GM18511 (cell line): ENCODE data around the gene TIMM21.
A peak's percentile ranks its signal among the peaks of the same experiment; 100 is the strongest.

Experiments
- ATAC-seq: cut with Tn5 transposase; IDR thresholded peaks from one replicate; pipeline ENCODE4 v1.9.1; 2021; ENCODE audit warnings: mild to moderate bottlenecking, moderate library complexity; ENCODE audit not compliant: unreplicated experiment

Gene TIMM21, protein sequence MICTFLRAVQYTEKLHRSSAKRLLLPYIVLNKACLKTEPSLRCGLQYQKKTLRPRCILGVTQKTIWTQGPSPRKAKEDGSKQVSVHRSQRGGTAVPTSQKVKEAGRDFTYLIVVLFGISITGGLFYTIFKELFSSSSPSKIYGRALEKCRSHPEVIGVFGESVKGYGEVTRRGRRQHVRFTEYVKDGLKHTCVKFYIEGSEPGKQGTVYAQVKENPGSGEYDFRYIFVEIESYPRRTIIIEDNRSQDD

DNA sequence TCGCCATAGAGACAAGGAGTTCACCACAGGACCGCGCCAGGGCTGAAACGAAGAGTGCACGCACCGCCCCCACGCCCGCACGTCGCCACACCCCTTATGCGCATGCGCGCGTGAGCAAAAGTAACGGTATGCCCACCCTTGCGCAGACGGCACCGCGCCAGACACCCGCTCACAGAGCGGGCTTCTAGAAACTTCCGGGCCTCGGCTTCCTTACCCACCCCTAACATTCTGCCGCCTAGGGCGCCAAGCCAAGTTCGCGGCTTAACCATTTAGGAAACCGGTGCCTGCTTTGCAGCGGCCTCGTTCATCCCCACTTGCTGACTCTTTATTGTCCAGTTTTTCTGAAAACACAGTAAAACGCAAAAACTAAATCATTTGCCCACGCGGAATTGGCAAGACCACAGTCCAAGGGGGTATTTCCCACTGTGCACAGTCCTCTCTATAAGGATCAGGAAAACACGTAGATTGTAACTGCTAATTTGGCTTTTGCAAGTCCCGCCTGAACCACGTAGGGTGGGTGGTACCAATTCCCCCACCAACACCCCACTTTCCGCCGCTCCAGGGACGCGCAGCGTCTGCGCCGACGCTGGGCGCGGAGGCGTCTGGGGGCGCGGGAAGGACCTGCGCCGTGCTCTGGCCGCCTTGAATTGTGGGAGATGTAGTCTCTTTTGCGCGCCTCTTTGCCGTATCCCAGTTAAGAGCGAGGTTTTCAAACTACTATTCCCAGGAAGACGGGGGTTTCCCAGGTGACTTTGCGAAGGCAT lies at the start of gene TIMM21, which contains the start of gene FBXO15:
TSS of gene TIMM21 (plus strand) at position 745 of the 764 bp plus-strand sequence. CDS start 286 bp downstream, outside the sequence.
TSS of gene FBXO15 (minus strand) at position 56 of the 764 bp plus-strand sequence. CDS start at position 7, 49 bp downstream.
- peak; percentile 89 for ATAC-seq

DNA sequence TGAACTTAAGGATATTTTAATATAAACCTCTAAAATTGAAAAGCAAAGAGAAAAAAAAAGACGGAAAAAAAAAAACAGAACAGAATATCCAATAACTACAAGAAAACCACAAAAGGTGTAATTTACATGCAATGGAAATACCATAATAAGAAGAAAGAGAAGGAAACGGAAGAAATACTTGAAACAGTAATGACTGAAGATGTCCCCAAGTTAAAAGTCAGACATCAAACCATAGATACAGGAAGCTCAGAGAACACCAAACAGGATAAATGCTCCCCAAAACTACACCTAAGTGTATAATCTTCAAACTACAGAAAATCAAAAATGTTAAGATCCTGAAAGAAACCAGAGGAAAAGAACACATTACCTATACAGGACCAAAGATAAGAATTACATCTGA lies 39.9 kb upstream of the TIMM21 start:
- no peak for ATAC-seq

DNA sequence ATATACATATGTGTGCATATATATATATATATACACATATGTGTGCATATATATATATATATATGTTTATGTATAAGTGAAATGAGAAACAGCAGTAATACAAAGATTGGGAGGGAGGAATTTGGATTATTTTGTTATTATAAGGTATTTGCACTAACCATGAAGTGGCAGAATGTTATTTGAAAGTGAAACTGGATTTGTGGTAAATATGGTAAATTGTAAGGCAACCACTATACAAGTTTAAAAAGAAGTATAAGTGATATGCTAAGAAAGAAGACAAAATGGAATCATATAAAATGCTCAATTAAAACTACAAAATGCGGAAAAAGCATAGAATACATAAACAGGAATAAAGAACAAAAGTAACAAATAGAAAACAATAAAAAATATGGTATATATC lies 38.2 kb upstream of the TIMM21 start:
- ATAC-seq, result no peak

DNA sequence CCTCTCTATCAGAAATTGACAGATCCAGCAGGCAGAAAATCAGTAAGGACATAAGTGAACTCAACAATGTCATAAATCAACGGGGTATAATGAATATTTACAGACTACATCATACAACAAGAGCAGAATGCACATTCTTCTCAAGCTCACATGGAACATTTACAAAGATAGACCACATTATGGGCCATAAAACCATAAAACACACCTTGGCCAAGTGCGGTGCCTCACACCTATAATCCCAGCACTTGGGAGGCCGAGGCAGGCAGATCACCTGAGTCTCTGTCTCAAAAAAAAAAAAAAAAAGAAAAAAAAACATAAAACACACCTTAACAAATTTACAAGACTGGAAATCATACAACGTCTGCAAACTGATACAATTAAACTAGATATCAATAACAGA lies 37.3 kb upstream of the TIMM21 start:
- no peak for ATAC-seq

DNA sequence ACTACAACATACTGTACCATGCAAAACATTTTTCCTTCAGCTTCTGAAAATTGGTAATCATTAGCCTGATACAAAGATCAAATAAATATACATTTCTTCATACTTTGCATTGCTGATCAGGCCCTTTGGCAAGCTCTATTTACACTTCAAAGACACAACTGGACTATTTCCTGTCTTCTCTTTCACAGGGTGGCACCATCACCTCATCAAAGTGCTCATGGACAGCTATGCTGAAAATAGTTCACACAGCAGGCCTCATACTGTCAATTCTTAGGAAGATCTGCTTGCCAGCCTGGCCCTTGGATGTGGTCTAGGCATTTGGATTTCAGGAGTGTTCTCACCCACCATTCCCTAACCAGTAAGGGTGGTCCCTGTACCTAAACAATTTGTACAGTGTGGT lies 34.6 kb upstream of the TIMM21 start:
- ATAC-seq, result no peak

DNA sequence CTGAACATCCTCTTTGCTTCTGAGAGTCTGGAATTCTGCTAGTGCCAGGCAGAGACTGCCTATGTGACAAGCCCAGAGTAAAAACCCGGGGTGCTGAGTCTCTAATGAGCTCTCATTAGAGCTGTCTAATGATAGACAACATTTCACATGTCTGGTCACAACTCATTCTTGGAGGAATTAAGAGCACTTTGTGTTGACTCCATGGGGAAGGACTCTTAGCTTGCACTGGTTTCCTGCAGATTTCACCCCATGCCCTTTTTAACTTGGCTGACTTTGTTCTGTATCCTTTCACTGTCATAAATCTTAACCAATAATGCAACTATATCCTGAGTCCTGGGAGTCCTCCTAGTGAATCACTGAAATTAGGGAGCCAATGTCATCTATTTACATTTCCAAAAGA lies 34.2 kb upstream of the TIMM21 start:
- no peak for ATAC-seq

DNA sequence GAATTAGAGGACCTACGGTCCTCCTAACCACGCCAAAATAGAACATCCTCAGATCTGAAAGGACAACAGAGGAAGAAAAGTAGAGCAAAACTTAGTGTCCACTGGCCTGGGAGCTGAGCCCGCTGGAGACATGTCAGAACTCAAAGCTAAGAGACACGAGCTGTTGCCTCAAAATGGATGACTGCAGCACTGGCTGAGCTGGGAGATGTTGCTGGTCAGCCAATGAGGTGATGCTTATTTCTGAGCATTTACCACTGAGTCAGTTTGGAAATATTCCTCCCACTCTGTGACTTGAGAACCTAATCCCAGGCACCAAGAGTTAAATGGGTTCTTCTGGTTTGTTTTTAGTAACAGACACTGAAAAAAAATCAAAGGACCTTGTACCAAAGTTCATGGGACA lies 33.3 kb upstream of the TIMM21 start:
- no peak for ATAC-seq

DNA sequence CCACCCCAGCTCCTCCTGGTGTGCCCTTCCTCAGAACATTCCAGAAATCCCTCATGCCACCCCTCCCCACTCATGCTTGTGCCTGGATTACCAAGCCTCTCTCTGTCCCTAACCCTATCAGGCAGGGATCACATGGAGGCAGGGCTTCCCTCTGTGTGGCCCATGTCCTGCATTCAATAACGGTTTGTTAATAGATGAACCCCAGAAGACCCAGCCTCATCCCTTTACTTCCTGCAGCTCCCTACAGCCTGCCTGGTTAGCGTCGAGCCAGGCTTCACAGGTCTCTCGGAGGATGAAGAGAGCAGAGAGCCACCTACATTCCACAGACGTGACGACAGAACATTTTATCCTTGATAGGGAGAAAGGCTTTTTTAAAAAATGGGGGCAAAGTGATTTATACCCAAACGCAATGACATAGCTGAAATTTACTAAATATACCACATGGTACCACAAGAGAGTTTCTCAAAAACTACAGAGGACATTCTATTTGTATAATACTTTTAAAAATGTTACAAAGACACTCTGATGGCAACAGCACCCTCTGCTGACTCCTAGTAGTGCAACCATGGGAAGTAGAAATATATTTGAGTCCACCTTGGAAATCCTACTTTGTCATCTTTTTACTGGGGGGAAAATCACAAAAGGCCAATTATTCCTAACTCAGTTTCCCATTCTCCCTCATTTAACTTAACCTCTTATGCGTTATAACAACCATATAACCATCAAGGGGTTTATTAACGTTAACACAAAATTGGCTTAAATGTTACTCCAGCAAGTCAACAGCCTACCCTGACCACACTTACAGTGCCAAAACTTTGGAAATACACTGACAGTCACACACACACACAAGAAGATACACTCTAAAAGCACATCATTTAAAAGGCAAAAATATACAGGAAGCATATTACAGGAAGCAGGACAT lies 31.4 kb upstream of the TIMM21 start:
- peak; percentile 55 for ATAC-seq

DNA sequence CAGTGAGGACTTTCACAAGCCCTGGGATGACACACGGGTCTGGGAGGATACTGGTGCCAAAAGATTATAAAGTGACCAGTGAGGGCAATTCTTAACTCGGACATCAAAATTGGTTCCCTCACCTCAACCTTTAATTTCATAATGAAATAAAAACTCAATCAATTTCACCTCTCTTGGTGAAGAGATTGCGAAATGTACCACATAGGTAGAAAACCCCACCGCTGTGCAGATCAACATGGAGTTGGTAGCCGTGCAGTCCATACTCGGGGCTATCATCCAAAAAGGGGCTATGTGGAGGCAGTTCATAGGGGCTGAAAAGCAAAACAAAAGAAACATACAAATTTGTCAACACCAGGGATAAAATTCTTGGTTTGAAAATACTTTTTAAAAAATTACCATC lies 25.1 kb upstream of the TIMM21 start:
- no peak for ATAC-seq

DNA sequence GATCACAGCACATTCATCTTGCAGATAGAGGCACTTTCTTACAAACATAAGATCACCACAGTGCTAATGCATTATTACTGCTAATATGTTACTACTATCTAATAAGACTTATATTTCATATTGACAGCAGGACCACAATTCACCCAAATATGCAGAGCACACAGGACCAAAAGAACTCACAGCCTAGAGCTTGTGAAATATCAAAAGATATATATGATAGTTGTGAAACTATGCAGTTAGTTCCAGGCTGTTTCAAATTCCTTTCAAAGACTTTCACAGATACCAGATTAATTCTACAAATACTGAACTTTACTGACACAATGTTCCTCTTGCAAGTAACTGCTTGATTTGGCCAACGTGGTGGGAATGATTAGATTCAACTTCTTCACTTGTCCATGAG lies 23.7 kb upstream of the TIMM21 start:
- ATAC-seq, result no peak

DNA sequence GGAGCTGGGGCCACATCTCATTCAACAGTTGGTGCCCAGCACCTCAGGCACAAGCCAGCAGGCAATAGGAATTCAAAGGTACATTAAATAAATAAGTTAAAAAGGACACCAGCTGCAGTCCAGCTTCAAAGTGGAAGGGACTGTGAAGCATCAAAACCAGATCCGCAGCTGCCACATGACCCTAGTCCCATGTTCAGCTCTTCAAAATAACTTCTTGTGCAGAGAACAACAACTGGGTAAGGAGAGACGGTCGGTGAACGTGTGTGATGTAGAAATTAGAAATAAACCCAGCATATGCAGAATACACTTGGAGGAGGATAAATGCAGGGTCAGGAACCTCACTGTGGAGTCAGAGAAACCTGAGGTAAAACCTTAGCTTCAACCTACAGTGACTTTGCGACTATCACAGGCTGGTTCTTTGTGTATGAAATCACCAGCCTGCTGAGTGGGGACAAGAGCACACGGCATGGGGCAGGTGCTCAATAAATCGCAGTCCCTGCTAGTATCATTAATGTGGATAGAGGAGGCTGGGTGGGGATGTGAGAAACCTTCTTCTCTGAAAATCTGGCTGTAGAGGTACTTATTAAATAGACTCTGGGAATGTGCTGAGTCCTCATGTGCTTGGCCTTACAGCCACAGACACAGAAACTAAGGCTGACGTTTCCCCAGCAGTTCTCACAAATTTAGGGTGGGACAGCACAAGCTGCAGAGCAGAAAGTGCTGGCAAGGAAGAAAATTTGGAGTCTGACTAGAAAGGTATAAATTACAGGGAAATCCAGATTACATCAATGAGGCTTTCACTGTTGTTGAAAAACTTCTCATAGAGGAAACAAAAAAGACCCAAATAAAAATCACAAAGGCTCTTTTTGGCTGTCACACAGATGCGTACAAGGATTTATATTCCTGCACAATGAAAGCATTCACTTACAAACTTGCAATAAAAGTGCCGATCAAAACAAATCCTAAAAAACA lies 21.4 kb upstream of the TIMM21 start:
- no peak for ATAC-seq

DNA sequence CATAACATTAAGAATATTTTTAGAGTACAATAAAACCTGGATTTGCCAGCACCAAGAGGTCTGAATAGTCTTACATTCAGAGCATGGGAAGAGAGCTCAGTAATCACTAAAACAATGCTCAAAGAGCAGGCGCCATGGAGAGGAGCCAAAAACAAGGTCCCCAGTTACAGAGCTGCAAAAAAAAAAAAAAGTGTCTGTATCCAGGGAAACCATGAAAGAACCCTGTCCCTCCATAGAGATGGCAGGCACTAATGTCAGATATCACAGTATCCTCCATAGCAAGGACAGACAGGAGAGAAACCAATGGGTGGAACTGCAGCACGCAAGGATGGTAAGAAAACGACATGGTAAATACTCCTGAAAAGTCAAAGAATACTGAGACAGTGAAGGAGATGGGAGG lies 20.2 kb upstream of the TIMM21 start:
- ATAC-seq, result no peak

DNA sequence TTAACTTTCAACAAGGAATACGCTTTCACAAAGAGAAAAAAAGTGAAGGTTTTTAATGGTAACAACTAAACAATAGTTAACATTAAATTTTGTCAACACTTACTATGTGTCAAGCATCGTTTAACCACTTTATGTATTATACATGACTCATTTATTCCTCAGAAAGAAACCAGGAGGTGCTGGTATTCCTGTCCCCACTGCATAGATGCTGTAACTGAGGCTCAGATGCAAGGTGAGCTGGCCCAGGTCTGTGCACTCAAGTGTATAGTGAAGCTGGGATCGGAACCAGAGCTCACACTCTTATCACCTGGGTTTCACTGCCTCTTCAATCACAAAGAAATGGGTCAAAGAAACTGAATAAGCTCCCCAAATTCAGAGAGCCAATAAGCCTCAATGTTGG lies 17.2 kb upstream of the TIMM21 start:
- ATAC-seq, result no peak

DNA sequence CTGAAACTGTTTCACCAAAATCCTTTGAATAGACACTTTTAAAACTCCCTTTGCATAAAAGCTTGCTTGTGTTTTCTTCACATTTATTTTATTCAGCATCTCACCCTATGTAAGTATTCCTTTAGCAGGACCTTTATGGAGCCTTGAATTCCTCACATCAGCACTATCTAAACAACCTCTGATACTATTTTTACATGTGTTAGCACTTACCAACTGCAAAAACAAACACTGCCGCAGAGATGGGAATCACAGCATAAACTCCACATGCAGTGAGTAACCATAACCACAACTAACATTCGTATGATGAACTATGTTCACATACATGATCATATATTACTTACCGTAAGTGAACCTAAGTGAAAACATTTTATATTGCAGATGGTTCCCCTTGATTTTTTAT lies 16.1 kb upstream of the TIMM21 start:
- no peak for ATAC-seq

DNA sequence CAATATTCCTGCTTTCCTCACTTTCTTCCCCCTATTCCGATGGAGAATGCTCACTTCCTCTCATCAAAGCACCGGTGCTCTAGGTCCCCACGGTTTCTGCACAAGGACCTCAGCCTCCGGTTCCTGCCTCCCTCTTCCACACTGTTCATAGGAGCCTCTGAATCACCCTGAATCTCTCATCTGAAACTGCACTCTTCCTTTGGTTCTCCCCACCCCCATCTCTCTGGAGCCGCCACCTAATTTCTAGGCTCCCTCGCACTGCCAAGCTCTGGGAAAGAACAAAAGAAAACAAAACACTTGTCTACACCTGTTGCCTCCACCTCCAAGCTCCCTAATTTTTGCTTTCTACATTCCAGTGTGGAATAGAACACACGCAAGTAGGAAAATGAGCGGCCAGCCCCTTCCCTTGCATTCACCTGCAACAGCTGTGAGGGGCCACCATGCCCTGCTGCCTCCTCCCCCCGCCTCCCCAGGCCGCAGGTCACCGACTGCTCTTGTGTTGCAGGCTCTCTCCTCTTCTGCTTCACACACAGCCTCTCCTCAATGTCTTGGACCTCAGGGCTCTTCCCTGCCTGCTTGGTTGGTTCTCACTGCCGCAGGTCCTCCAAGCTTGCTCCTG lies 10.3 kb upstream of the TIMM21 start:
- no peak for ATAC-seq

DNA sequence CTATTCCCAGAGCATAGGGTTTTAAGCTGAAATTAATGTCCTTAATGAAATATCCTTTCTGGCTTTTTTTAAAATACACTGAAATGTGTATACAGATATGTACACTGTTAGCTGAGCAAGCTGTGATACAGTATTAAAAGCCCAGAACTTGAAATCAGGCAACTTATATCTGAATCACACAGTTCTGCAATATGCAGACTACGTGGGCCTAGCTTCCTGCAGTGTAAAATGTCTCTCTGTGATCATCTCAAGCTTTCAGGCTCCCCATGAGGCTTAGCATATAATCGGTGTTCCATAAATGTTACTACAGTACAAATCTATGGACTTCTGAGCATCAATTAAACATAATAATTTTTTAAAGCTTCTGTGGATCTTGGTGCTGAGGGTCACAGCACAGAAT lies 8.9 kb upstream of the TIMM21 start:
- no peak for ATAC-seq

DNA sequence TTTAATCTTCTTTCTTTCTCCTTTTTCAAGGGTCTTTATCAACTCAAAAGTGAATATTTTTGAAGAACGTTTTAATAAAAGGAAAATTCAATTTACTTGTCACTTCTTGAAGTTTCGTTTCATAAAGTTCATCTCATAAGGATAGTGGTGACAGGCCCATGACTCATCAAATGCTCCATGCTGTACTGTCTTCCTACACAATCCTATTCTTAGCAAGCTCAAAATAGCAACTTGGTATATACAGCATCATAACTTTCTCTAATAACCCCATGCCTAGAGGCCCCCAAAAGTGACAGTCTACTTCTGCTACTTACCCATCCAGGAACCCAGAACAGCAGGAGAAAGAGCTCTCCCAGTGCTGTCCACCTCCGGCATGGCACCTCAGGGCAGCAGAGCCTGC lies 8.4 kb upstream of the TIMM21 start:
- no peak for ATAC-seq

DNA sequence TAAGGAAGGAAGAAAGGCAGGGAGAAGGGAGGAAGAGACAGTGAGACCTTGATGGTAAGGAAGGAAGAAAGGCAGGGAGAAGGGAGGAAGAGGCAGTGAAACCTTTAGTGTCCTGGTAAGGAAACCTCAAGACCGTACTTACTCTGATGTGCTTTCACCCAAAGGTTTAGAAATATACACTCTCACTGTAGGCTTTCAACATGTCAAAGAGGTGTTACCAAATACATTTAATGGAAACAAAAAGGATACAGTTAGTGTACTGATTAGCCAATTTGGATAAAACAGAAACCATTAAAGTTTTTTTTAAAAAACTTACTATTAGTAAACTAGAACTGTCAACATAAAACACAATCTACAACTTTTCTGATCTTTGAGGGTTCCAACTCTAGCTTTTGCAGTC lies 7.7 kb upstream of the TIMM21 start:
- ATAC-seq, result no peak

DNA sequence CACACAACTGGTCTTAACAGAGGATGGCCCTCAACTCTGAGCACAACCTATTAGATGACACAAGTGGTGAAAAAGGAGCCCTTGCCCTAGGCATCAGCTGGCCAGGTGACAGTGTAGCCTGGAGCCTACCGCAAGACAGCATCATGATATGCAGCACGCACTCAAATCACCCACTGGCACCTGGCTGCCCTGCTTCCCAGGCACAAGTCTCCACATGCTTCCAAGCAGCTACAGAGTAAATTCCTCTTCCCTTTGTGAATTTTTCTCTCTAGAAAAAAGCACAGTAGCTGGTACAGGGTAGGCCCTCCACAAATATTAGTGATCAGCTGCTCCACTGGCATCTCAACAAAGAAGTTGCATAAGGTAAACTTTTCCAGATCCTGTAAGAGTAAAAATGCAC lies 6.7 kb upstream of the TIMM21 start:
- no peak for ATAC-seq

DNA sequence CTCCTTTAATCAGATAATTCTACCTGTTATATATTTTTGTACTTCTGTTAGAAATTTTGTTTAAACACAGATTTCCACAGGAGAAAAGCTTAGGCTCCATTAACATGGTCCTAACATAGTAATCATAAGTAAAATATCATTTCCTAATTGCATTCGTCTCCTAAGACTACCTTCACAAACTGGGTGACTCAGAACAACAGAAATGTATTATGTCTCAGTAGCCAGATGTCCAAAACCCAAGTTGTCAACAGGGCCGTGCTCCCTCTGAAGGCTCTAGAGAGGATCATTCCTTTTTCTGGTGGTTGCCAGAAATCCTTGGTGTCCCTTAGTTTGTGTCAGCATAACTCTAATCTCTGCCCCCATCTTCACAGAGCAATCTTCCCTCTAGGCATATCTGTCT lies 6.1 kb upstream of the TIMM21 start:
- no peak for ATAC-seq
